RWPE2 (cell line): ENCODE measurements around the gene IL1RAPL1.

Experiments used
- ATAC-seq: fragments of 200-7000 bp; cut with Tn5 transposase; 3 replicates; pipeline ENCODE4 v1.9.1; 2021; ENCODE audit warnings: low read depth
- DNase-seq: peaks from one replicate; pipeline ENCODE4 v3.0.0-alpha.2; 2020; ENCODE audit warnings: low spot score
- H3K27ac ChIP-seq: fragments of 450-650 bp; 2 replicates; pipeline ENCODE4 v1.5.1; 2017; ENCODE audit warnings: mild to moderate bottlenecking; ENCODE audit not compliant: poor library complexity, severe bottlenecking
- H3K27me3 ChIP-seq: fragments of 250-450 bp; sonication (Bioruptor Pico); 2 replicates; pipeline ENCODE4 v1.5.1; 2021; ENCODE audit warnings: mild to moderate bottlenecking, moderate library complexity; ENCODE audit not compliant: insufficient read depth, poor library complexity, severe bottlenecking
- H3K36me3 ChIP-seq: fragments of 250-450 bp; sonication (Bioruptor Pico); 2 replicates; pipeline ENCODE4 v1.5.1; 2020; ENCODE audit warnings: low read depth, mild to moderate bottlenecking, moderate library complexity
- H3K4me1 ChIP-seq: fragments of 250-450 bp; sonication (Bioruptor Pico); 2 replicates; pipeline ENCODE4 v1.5.1; 2021; ENCODE audit warnings: mild to moderate bottlenecking, moderate library complexity; ENCODE audit not compliant: insufficient read depth, poor library complexity, severe bottlenecking
- H3K4me3 ChIP-seq: fragments of 250-450 bp; sonication (Bioruptor Pico); 2 replicates; pipeline ENCODE4 v1.5.1; 2021; ENCODE audit warnings: mild to moderate bottlenecking, moderate library complexity; ENCODE audit not compliant: severe bottlenecking
- H3K9me3 ChIP-seq: fragments of 250-450 bp; sonication (Bioruptor Pico); 2 replicates; pipeline ENCODE4 v1.5.1; 2021; ENCODE audit warnings: mild to moderate bottlenecking, moderate library complexity; ENCODE audit not compliant: severe bottlenecking
- CTCF ChIP-seq: fragments of 450-650 bp; IDR thresholded peaks from one replicate; pipeline ENCODE4 v1.5.1; 2017; ENCODE audit warnings: mild to moderate bottlenecking, moderate library complexity; ENCODE audit not compliant: poor library complexity, severe bottlenecking

IL1RAPL1 gene

GRCh38 chrX:29604381-29604780 is 1017.1 kb downstream of the IL1RAPL1 start:
- H3K4me1 ChIP-seq, result no peaks in the 10 kb centered on the region
- ATAC-seq, result no peak
- H3K9me3 ChIP-seq, result no peaks in the 10 kb centered on the region

GRCh38 chrX:29617276-29617675 is 1030.0 kb downstream of the IL1RAPL1 start:
- no peak overlapping the region for H3K27ac ChIP-seq
- no peaks in the 10 kb centered on the region for H3K36me3 ChIP-seq
- DNase-seq, result no peak
- no peaks in the 10 kb centered on the region for H3K27me3 ChIP-seq
- ATAC-seq, result no peak
- no peaks in the 10 kb centered on the region for H3K9me3 ChIP-seq
- no peak for TF ChIP-seq CTCF
- H3K4me1 ChIP-seq, result no peaks in the 10 kb centered on the region
- H3K4me3 ChIP-seq, result no peak overlapping the region

More at GRCh38 chrX:29604381-29604780, 1017.1 kb downstream of the IL1RAPL1 start:
- DNase-seq, result no peak
- no peaks in the 10 kb centered on the region for H3K27me3 ChIP-seq
- H3K36me3 ChIP-seq, result no peaks in the 10 kb centered on the region
- H3K27ac ChIP-seq, result no peak overlapping the region
- no peak for TF ChIP-seq CTCF
- H3K4me3 ChIP-seq, result no peak overlapping the region

GRCh38 chrX:29617725-29618124 is 1030.5 kb downstream of the IL1RAPL1 start:
- no peak for TF ChIP-seq CTCF
- Histone ChIP-seq H3K4me3 (no peak overlapping the region), H3K4me1 (no peaks in the 10 kb centered on the region), H3K9me3 (no peaks in the 10 kb centered on the region), H3K27ac (no peak overlapping the region), H3K27me3 (no peaks in the 10 kb centered on the region), H3K36me3 (no peaks in the 10 kb centered on the region)
- ATAC-seq (no peak), DNase-seq (no peak)

GRCh38 chrX:29627833-29628232 is 1040.6 kb downstream of the IL1RAPL1 start:
- TF ChIP-seq CTCF, result no peak
- H3K27ac ChIP-seq, result no peak overlapping the region
- H3K36me3 ChIP-seq, result no peaks in the 10 kb centered on the region
- no peak for ATAC-seq
- no peak overlapping the region for H3K4me3 ChIP-seq
- DNase-seq, result no peak
- no peaks in the 10 kb centered on the region for H3K9me3 ChIP-seq
- H3K4me1 ChIP-seq, result no peaks in the 10 kb centered on the region
- H3K27me3 ChIP-seq, result no peaks in the 10 kb centered on the region

GRCh38 chrX:29634516-29634915 is 1047.3 kb downstream of the IL1RAPL1 start:
- Histone ChIP-seq H3K4me1 (no peaks in the 10 kb centered on the region), H3K36me3 (no peaks in the 10 kb centered on the region), H3K9me3 (no peaks in the 10 kb centered on the region), H3K27ac (no peak overlapping the region), H3K4me3 (no peak overlapping the region), H3K27me3 (no peaks in the 10 kb centered on the region)
- ATAC-seq (no peak), DNase-seq (no peak)
- no peak for TF ChIP-seq CTCF
